Measurements from ENCODE around the gene HDAC1.
A peak's percentile ranks its signal among the peaks of the same experiment; 100 is the strongest.

HDAC1 gene

DNA sequence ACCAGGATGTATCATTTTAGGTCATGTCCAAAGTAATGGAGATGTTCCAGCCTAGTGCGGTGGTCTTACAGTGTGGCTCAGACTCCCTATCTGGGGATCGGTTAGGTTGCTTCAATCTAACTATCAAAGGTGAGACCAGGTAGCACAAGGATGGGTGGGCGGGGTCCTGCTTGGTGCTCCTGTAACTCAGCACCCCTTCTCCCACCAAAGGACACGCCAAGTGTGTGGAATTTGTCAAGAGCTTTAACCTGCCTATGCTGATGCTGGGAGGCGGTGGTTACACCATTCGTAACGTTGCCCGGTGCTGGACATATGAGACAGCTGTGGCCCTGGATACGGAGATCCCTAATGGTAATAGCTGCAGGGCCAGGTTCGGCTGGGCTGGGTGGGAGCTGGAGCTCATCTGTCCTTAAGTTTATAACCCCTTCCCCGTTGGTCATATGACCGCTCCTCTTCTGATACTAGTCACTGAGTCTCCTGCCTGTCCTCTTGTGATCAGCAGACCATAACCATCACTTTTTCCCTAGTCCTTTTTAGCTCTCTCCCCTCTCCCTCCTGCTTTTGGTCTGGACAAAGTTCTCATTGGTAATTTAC lies 38.8 kb downstream of the HDAC1 start:
- DNase-seq (ENCODE audit: low read depth, low spot score) = no peak

DNA sequence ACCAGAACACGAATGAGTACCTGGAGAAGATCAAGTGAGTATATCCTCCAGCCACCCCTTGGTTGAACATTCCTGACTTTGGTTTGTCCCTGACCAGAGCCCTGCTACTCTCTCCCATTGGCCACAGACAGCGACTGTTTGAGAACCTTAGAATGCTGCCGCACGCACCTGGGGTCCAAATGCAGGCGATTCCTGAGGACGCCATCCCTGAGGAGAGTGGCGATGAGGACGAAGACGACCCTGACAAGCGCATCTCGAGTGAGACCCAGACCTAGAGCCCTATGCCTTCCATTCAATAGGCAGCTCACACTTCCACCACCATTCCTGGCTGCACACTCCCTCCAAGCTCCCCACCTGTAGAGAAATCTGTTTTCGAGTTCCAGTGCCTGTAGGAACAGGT lies 39.7 kb downstream of the HDAC1 start:
- DNase-seq (ENCODE audit: low read depth, low spot score) = no peak

- DNase-seq (ENCODE audit: low read depth, low spot score) = no peak
Measured at GRCh38 chr1:32332290-32333079, 40.6 kb downstream of the HDAC1 start.

- DNase-seq (ENCODE audit: low read depth, low spot score) = no peak
Measured at GRCh38 chr1:32333251-32333963, 41.5 kb downstream of the HDAC1 start.

GRCh38 chr1:32334274-32334861 lies 42.5 kb downstream of the HDAC1 start:
- no peak for DNase-seq (ENCODE audit: low read depth, low spot score)

GRCh38 chr1:32334864-32335534 lies 43.1 kb downstream of the HDAC1 start:
- peak; percentile 81 for DNase-seq (ENCODE audit: low read depth, low spot score)

- DNase-seq (ENCODE audit: low read depth, low spot score) = no peak
Measured at GRCh38 chr1:32335535-32335789, 43.6 kb downstream of the HDAC1 start.

DNA sequence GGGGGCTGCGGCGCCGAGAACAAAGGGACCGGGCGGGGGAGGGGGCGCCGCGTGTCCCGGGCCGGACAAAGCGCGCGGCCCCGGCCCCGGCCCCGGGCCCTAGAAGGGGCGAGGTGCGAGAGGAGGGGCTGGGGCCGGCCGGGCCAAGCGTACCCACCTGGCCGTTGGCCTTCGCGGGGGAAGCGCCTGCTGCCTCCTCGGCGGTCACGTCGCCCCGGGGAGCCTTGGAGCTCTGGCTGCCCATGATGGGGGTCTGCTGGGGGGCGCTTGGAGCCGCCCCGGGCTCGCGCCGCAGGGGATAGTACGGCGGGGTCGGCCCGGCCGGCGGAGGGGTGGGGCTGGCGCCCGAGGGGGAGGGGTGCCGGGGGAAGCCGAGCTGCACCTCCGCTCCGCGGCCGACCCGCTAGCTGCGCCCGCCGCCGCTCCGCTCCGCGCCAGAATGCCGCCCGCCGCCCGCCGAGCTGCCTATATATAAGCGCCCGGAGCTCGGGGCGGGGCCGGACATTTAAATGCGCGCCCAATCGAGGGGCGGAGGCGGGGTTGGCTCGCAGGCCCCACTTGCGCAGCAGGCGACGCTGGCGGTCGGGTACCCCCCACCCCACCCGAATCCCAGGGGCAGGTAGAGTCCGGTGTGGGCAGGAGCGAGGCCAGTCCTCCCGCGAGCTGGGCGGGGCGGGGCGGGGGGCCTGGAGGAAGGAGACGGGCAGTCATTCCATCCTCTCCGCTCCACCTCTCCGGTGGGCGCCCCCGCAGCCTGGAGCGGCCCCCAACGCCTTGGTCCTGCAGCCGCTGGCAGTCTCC lies 44.1 kb downstream of the HDAC1 start, which contains the start of gene MARCKSL1:
Gene MARCKSL1, minus strand, starts transcription at position 444 of the 801 bp plus-strand sequence. Its CDS starts 200 bp downstream, at position 244.
- peak; percentile 91 for DNase-seq (ENCODE audit: low read depth, low spot score)

- DNase-seq (ENCODE audit: low read depth, low spot score) = no peak
Measured at GRCh38 chr1:32336591-32336932, 44.7 kb downstream of the HDAC1 start.

- peak; percentile 58 for DNase-seq (ENCODE audit: low read depth, low spot score)
Measured at GRCh38 chr1:32336963-32337675, 45.2 kb downstream of the HDAC1 start.

DNA sequence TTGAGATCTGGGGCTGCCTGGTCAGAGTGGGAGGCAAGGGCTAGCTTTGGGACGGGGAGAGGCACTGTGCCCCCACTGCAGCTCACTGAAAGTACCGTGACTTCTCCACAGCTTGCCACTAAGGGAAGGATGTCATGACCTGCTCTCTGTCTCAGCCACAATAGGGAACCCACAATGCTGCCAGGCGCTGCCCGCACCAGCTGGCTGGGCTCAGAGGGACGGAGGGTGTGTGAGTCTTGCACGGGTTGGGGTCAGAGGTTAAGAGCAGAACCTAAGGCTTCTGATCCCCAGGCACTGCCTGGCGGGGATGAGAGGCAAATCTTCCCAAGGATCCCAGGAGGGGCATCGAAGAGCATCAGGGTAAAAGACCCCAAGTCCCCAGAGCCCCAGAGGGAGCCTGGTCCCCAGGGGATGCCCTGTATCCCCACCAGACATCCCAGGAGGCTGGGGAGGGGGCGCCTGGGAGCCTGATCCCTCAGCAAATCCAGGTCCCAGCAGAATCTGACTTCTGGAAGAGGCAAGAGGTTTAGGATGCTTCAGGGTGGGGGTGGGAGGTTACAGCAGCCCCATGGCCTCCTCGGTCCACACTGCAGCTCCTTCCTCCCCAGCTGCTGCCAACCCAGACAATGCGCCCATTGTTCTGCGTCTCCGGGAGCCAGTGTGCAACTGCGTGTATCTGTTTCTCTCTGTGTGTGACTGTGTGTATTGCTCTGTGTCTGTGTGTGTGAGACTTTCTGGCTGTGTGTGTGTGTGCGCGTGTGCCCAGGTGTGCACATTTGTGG lies 46.2 kb downstream of the HDAC1 start:
- peak; percentile 68 for DNase-seq (ENCODE audit: low read depth, low spot score)

DNA sequence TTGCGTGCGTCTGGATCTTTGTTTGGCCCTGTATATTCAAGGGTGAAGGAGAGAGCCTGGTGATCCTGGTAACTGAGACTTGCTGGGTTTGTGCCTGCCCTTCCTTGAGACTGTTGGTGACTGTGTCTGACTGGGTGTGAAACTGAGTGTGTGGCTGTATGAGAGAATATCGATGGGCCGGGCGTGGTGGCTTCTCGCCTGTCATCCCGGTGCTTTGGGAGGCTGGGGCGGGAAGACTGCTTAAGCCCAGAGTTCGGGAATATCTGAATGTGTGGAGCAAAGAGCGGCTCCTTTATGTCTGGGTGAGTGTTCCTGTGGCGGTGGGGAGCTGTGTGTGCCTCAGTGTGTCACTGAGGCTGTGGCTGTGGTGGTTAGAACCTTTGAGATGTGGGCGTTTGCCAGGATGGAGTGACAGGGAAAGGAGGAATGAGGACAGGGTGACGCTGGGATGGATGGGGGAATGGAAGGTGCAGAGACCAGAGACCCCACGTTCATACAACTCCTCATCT lies 46.8 kb downstream of the HDAC1 start:
- DNase-seq (ENCODE audit: low read depth, low spot score) = peak; percentile 48

GRCh38 chr1:32339363-32339978 lies 47.6 kb downstream of the HDAC1 start:
- no peak for DNase-seq (ENCODE audit: low read depth, low spot score)

DNA sequence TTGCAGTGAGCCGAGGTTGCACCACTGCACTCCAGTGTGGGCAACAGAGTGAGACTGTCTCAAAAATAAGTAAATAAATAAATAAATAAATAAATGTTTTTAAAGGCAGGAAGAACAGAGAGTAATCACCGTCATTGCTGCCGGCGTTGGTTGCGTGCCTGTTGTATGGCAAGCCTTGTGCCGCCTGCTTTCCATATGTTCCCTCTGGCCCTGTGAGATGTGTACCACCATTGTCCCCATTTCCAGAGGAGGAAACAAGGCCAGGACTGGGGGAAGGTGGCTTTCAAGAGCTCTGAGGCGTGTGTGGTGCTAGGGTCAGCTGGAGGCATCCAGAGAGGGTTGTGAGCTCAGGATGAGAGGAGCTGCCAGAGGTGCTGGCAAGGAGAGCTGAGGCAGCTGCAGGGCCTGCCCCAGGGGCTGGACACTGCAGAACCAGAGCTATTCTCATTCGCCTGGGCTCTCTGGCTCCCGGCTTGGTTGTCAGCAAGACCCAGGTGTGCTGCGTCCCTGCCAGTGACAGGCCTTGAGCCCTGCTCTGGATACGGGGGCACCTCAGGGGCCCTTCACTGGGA lies 49.4 kb downstream of the HDAC1 start:
- no peak for DNase-seq (ENCODE audit: low read depth, low spot score)

DNA sequence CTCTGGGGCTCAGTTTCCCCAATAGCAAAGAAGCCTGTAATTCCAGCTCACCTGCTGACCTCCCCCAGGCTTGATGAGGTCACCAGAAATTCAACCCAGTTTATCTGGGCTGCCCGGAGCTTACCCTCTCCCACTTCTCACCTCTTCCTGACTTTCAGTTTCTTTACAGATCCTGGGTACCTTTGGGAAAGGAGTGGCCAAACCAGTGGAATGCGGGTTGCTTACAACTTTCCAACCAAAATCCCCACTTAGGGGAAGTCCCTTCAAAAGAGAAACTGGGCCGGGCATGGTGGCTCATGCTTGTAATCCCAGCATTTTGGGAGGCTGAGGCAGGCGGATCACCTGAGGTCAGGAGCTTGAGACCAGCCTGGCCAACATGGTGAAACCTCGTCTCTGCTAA lies 50.1 kb downstream of the HDAC1 start:
- no peak for DNase-seq (ENCODE audit: low read depth, low spot score)

- no peak for DNase-seq (ENCODE audit: low read depth, low spot score)
Measured at GRCh38 chr1:32342704-32343103, 50.8 kb downstream of the HDAC1 start.

- peak; percentile 65 for DNase-seq (ENCODE audit: low read depth, low spot score)
Measured at GRCh38 chr1:32345289-32345827, 53.5 kb downstream of the HDAC1 start.

GRCh38 chr1:32346532-32347157 lies 54.8 kb downstream of the HDAC1 start:
- DNase-seq (ENCODE audit: low read depth, low spot score) = no peak

Measured in astrocyte of the hippocampus (primary cell).